ENCODE measurements around the gene TMPRSS6. TPM values are rescaled to one million over a fixed set of nuclear protein-coding genes. Genes with fewer than 3 reads are reported as not detected.
"Not testable (repeated sequence)": the region's sequence is repeated elsewhere in the genome, so short reads cannot be mapped to it uniquely, and the experiment has no call there.

Gene TMPRSS6
- total and polyA plus RNA-seq, 12 donors = under 0.01 to 1.2 (median 0.08) TPM; not detected in 7

- Histone ChIP-seq H3K9me3 (replicated peaks in 1 of 3) (no peaks in the 10 kb centered on the region), H3K4me3 (no peak overlapping the region), H3K27ac (no peak overlapping the region), H3K4me1 (replicated peaks in 1 of 2) (no peaks in the 10 kb centered on the region), H3K36me3 (replicated peaks in 1 of 2) (no peaks in the 10 kb centered on the region), H3K27me3 (peaks cover 19% of the 10 kb centered on the region)
- intact Hi-C loops (cut with DNase I) = no loop called here
- WGBS, 4 donors = 80 to 95% (median 86%) methylated on average over 8 of the region's 8 CpGs
- TF ChIP-seq POLR2A (IDR thresholded peaks at IDR 0.05) (no peak), CTCF (IDR thresholded peaks at IDR 0.05) (no peak)
- no peak for DNase-seq
Measured at GRCh38 chr22:37072673-37073072, 36.8 kb downstream of the TMPRSS6 start.

DNA sequence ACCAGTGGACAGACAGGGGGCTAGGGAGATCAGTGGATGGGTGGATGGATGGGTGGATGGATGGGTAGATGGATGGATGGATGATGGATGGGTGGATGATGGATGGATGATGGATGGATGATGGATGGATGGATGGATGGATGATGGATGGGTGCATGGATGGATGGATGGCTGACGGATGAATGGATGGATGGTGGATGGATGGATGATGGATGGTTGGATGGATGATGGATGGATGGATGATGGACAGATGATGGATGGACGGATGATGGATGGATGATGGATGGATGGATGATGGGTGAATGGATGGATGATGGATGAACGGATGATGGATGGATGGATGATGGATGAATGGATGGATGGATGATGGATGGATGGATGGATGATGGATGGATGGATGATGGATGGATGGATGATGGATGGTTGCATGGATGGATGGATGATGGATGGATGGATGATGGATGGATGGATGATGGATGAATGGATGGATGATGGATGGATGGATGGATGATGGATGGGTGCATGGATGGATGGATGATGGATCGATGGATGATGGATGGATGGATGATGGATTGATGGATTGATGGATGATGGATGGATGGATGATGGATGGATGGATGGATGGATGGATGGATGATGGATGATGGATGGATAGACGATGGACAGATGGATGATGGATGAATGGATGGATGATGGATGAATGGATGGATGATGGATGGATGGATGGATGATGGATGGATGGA, 37.5 kb downstream of the TMPRSS6 start:
- 86 to 94% (median 90%) methylated on average over 5 of the region's 5 CpGs for WGBS, 4 donors
- H3K36me3 ChIP-seq (replicated peaks in 1 of 2); H3K4me3 ChIP-seq; H3K4me1 ChIP-seq (replicated peaks in 1 of 2); intact Hi-C loops (cut with DNase I); H3K27ac ChIP-seq; DNase-seq; H3K9me3 ChIP-seq (replicated peaks in 1 of 3): not testable (repeated sequence)
- H3K27me3 ChIP-seq = peaks cover 26% of the 10 kb centered on the region

GRCh38 chr22:37070744-37071143, 38.8 kb downstream of the TMPRSS6 start:
- H3K27ac ChIP-seq = no peak overlapping the region
- H3K4me1 ChIP-seq (replicated peaks in 1 of 2) = no peaks in the 10 kb centered on the region
- TF ChIP-seq POLR2A (IDR thresholded peaks at IDR 0.05) (no peak), CTCF (IDR thresholded peaks at IDR 0.05) (no peak)
- peaks cover 29% of the 10 kb centered on the region for H3K27me3 ChIP-seq
- H3K36me3 ChIP-seq (replicated peaks in 1 of 2) = no peaks in the 10 kb centered on the region
- H3K4me3 ChIP-seq = no peak overlapping the region
- DNase-seq = no peak
- intact Hi-C loops (cut with DNase I) = no loop called here
- no peaks in the 10 kb centered on the region for H3K9me3 ChIP-seq (replicated peaks in 1 of 3)
- WGBS, 4 donors = 17 to 49% (median 43%) methylated on average over 1 to 9 of the region's 9 CpGs

DNA sequence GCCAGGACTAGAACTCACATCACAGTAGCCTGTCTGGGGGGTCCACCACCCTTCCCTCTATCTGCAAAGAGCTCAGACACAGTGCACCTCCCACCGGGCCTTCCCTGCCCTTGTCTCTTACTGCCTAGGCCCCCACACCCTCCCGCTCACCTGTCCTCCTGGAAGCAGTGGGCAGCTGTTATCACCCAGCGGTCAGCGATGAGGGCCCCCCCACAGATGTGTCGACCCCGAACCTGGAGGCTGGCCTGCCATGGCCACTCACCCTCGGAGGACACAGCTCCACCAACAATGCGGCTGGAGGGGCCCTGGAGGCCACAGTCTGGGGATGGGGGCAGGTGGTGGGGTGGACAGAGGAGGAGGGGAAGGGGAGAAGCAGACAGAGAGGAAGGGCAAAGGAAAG, 39.2 kb downstream of the TMPRSS6 start:
- no peaks in the 10 kb centered on the region for H3K9me3 ChIP-seq (replicated peaks in 1 of 3)
- TF ChIP-seq CTCF (IDR thresholded peaks at IDR 0.05) (no peak), POLR2A (IDR thresholded peaks at IDR 0.05) (no peak)
- DNase-seq = no peak
- H3K4me3 ChIP-seq = no peak overlapping the region
- peaks cover 29% of the 10 kb centered on the region for H3K27me3 ChIP-seq
- H3K36me3 ChIP-seq (replicated peaks in 1 of 2) = no peaks in the 10 kb centered on the region
- intact Hi-C loops (cut with DNase I) = no loop called here
- no peaks in the 10 kb centered on the region for H3K4me1 ChIP-seq (replicated peaks in 1 of 2)
- no peak overlapping the region for H3K27ac ChIP-seq
- WGBS, 4 donors = 43 to 71% (median 67%) methylated on average over 3 to 8 of the region's 8 CpGs

GRCh38 chr22:37069719-37070118, 39.8 kb downstream of the TMPRSS6 start:
- Histone ChIP-seq H3K27me3 (peaks cover 29% of the 10 kb centered on the region), H3K4me1 (replicated peaks in 1 of 2) (no peaks in the 10 kb centered on the region), H3K9me3 (replicated peaks in 1 of 3) (no peaks in the 10 kb centered on the region), H3K36me3 (replicated peaks in 1 of 2) (no peaks in the 10 kb centered on the region), H3K4me3 (no peak overlapping the region), H3K27ac (no peak overlapping the region)
- whole genome bisulfite sequencing, 4 donors = 72 to 86% (median 77%) methylated on average over 7 to 9 of the region's 9 CpGs
- intact Hi-C loops (cut with DNase I) = no loop called here
- no peak for TF ChIP-seq CTCF (IDR thresholded peaks at IDR 0.05)
- TF ChIP-seq POLR2A (IDR thresholded peaks at IDR 0.05) = no peak
- DNase-seq = no peak

All from adrenal gland (tissue), 12 donors.